ENCODE results near the gene POLR2I. TPM values are rescaled to one million over a fixed set of nuclear protein-coding genes. Genes with fewer than 3 reads are reported as not detected.

POLR2I gene
- total RNA-seq, 1 experiment from 2014 or later, result 174 TPM

GRCh38 chr19:36139473-36140303, 25.0 kb upstream of the POLR2I start, which contains the start of gene CAPNS1:
Gene CAPNS1, plus strand, starts transcription at chr19:36140066. Its CDS starts 946 bp downstream, at chr19:36141012.
- TF ChIP-seq REST (IDR thresholded peaks at IDR 0.05; ENCODE audit: insufficient read depth in 1 of 2, low read depth in 2 of 2, low read length in 1 of 2) (peak in 1 of 2 experiments; percentile 50; a peak in 1 of 4 replicates), POLR2AphosphoS5 (IDR thresholded peaks at IDR 0.05; ENCODE audit: low read depth, low read length) (peak; percentile 94), CTCF (IDR thresholded peaks at IDR 0.05) (no peak), TCF7L2 (IDR thresholded peaks at IDR 0.05; ENCODE audit: low read depth, low read length) (0 out of 2 replicates have a peak, but pooled peaks have one; percentile 43), SIN3A (IDR thresholded peaks at IDR 0.05; ENCODE audit: borderline replicate concordance, insufficient read depth, low read depth, low read length) (peak; percentile 91; the same call in 1 of the 2 replicates)
- in situ Hi-C loops (cut with HindIII; ENCODE audit: low pct_unique_long_range_greater_than_20kb, low sequenced_read_pairs) (no loop called here), intact Hi-C loops (cut with micrococcal nuclease; ENCODE audit: unreplicated experiment) (no loop called here)
- Histone ChIP-seq H3K27ac (ENCODE audit: low read length) (peak within 1 kb of the TSS; percentile 97), H3K9me3 (ENCODE audit: control insufficient read depth, insufficient read depth, low read depth, low read length) (no peaks in the 10 kb centered on the region), H3K4me3 (ENCODE audit: low read depth in 2 of 2, low read length in 2 of 2) (peak within 1 kb of the TSS; percentile 75 to 96), H3K27me3 (ENCODE audit: control insufficient read depth, insufficient read depth, low read length) (no peaks in the 10 kb centered on the region), H3K4me1 (ENCODE audit: control insufficient read depth, insufficient read depth, low read length) (peaks cover 22% of the 10 kb centered on the region), H3K36me3 (ENCODE audit: control insufficient read depth, insufficient read depth, low read length) (peaks cover 9% of the 10 kb centered on the region)
- ChIA-PET CTCF (interaction anchor here (1.5 kb wide), 1 partner anchor 12 kb away, joined by 3 read pairs; no protein-coding TSS in a partner anchor), POLR2A (interaction anchor here (0.6 kb wide), 1 partner anchor 70 kb away, joined by 5 read pairs; no protein-coding TSS in a partner anchor)
- ATAC-seq (peak; percentile 85), DNase-seq (ENCODE audit: low read depth, low spot score) (peak; percentile 90)
- no TSS peak for BruUV-seq (replicated peaks)

DNA sequence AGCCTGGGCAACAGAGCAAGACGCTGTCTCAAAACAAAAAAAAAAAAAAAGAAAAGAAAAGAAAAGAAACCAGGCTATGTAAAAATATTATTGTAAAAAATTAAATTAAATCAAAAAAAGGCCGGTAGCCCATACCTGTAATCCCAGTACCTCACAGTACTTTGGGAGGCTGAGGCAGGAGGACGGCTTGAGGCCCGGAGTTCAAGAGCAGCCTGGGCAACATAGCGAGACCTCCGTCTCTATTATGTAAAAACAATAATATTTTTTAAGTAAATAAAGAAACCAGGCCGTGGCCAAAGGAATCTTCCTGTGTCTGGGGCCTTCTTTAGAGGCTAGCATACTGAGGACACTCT, 24.4 kb upstream of the POLR2I start:
- DNase-seq (ENCODE audit: low read depth, low spot score) (no peak), ATAC-seq (no peak)
- Histone ChIP-seq H3K4me1 (ENCODE audit: control insufficient read depth, insufficient read depth, low read length) (peaks cover 22% of the 10 kb centered on the region), H3K4me3 (ENCODE audit: low read depth in 2 of 2, low read length in 2 of 2) (peak overlapping the region; percentile 75 to 96), H3K36me3 (ENCODE audit: control insufficient read depth, insufficient read depth, low read length) (peaks cover 9% of the 10 kb centered on the region), H3K27ac (ENCODE audit: low read length) (peak overlapping the region; percentile 97), H3K9me3 (ENCODE audit: control insufficient read depth, insufficient read depth, low read depth, low read length) (no peaks in the 10 kb centered on the region), H3K27me3 (ENCODE audit: control insufficient read depth, insufficient read depth, low read length) (no peaks in the 10 kb centered on the region)
- POLR2A ChIA-PET, result no interaction called here
- no peak for TF ChIP-seq TCF7L2 (IDR thresholded peaks at IDR 0.05; ENCODE audit: low read depth, low read length)
- CTCF ChIA-PET, result interaction anchor here (1.5 kb wide), 1 partner anchor 11 kb away, joined by 3 read pairs; no protein-coding TSS in a partner anchor
- intact Hi-C loops (cut with micrococcal nuclease; ENCODE audit: unreplicated experiment), result no loop called here
- in situ Hi-C loops (cut with HindIII; ENCODE audit: low pct_unique_long_range_greater_than_20kb, low sequenced_read_pairs), result no loop called here
- BruUV-seq (replicated peaks), result no TSS peak
